CD14-positive monocyte (primary cell): Measurements from ENCODE around the gene KIRREL1. TPM values are rescaled to one million over a fixed set of nuclear protein-coding genes. Genes with fewer than 3 reads are reported as not detected.

ENCODE experiments used
- DNase-seq, 3 donors: peaks; one replicate each; pipeline ENCODE4 v3.0.0-alpha.2; 2011 to 2022
- H2AFZ ChIP-seq: 2 replicates; pipeline ENCODE4 v1.6.0; 2012; ENCODE audit warnings: mild to moderate bottlenecking, low read depth, low read length, inconsistent platforms; ENCODE audit not compliant: insufficient read depth, poor library complexity, severe bottlenecking
- H3K27ac ChIP-seq, 2 donors: 1 replicate in 1 of 2; 2 replicates in 1 of 2; pipeline ENCODE4 v1.5.1; 2012 to 2013; ENCODE audit warnings: low read length in 2 of 2, control low read depth in 1 of 2, inconsistent platforms in 1 of 2, low read depth in 1 of 2, mild to moderate bottlenecking in 1 of 2
- H3K27me3 ChIP-seq, 2 donors: one replicate each; pipeline versions ENCODE4 v1.6.0 to v1.6.1; 2011 to 2013; ENCODE audit warnings: low read length in 2 of 2; ENCODE audit not compliant: control insufficient read depth in 2 of 2, insufficient read depth in 2 of 2
- H3K36me3 ChIP-seq, 2 donors: replicated peaks in 1 of 2; 1 replicate in 1 of 2; 2 replicates in 1 of 2; pipeline versions ENCODE4 v1.5.1 to v1.6.1; 2012 to 2013; ENCODE audit warnings: low read length in 2 of 2, control low read depth in 1 of 2, inconsistent platforms in 1 of 2, mild to moderate bottlenecking in 1 of 2; ENCODE audit not compliant: insufficient read depth in 2 of 2, control insufficient read depth in 1 of 2
- H3K4me1 ChIP-seq, 2 donors: 1 replicate in 1 of 2; 2 replicates in 1 of 2; pipeline versions ENCODE4 v1.5.1 to v1.6.1; 2012 to 2013; ENCODE audit warnings: low read length in 2 of 2, control low read depth in 1 of 2, inconsistent platforms in 1 of 2, mild to moderate bottlenecking in 1 of 2, moderate library complexity in 1 of 2; ENCODE audit not compliant: insufficient read depth in 2 of 2, control insufficient read depth in 1 of 2
- H3K4me2 ChIP-seq: replicated peaks from 2 replicates; pipeline ENCODE3; 2012; ENCODE audit warnings: low read length, moderate library complexity, mild to moderate bottlenecking; ENCODE audit not compliant: poor library complexity, severe bottlenecking; ENCODE audit errors: extremely low read depth
- H3K4me3 ChIP-seq, 3 experiments: fragments of 200-600 bp in 1 of 3; sonication (generic) in 1 of 3; replicated peaks in 1 of 3; 1 replicate in 2 of 3; 2 replicates in 1 of 3; pipeline ENCODE4 v1.5.1; 2011 to 2013; ENCODE audit warnings: low read length in 3 of 3, mild to moderate bottlenecking in 3 of 3, control low read depth in 2 of 3, low read depth in 2 of 3, inconsistent platforms in 1 of 3, moderate library complexity in 1 of 3
- H3K79me2 ChIP-seq: 2 replicates; pipeline ENCODE4 v1.6.0; 2012; ENCODE audit warnings: mild to moderate bottlenecking, control low read depth, inconsistent platforms, low read length, moderate library complexity; ENCODE audit not compliant: insufficient read depth
- H3K9ac ChIP-seq: 2 replicates; pipeline ENCODE4 v1.6.0; 2017; ENCODE audit warnings: low read length, mild to moderate bottlenecking; ENCODE audit not compliant: insufficient read depth, poor library complexity, severe bottlenecking
- H3K9me3 ChIP-seq, 2 donors: replicated peaks in 1 of 2; 1 replicate in 1 of 2; 2 replicates in 1 of 2; pipeline versions ENCODE4 v1.5.1 to v1.6.1; 2012 to 2013; ENCODE audit warnings: low read length in 2 of 2, control low read depth in 1 of 2; ENCODE audit not compliant: control insufficient read depth in 1 of 2, insufficient read depth in 1 of 2
- H4K20me1 ChIP-seq: 2 replicates; pipeline ENCODE4 v1.6.0; 2012; ENCODE audit warnings: mild to moderate bottlenecking, low read length, control low read depth, moderate library complexity; ENCODE audit not compliant: insufficient read depth
- H3K27ac Mint-ChIP-seq, 7 donors: one replicate each; pipeline ENCODE4 v1.8.0; 2020; ENCODE audit warnings: mild to moderate bottlenecking in 7 of 7, mixed read lengths in 7 of 7, moderate library complexity in 6 of 7, inconsistent platforms in 2 of 7
- H3K27me3 Mint-ChIP-seq, 3 donors: one replicate each; pipeline ENCODE4 v1.8.0; 2021 to 2022; ENCODE audit warnings: low read depth in 3 of 3, mild to moderate bottlenecking in 3 of 3, mixed read lengths in 3 of 3, moderate library complexity in 3 of 3, inconsistent platforms in 1 of 3
- H3K36me3 Mint-ChIP-seq, 2 donors: one replicate each; pipeline ENCODE4 v1.8.0; 2020; ENCODE audit warnings: mixed read lengths in 2 of 2, inconsistent platforms in 1 of 2, mild to moderate bottlenecking in 1 of 2
- H3K4me1 Mint-ChIP-seq: one replicate; pipeline ENCODE4 v1.8.0; 2020; ENCODE audit warnings: mild to moderate bottlenecking, mixed read lengths
- H3K4me3 Mint-ChIP-seq, 2 donors: one replicate each; pipeline ENCODE4 v1.8.0; 2020; ENCODE audit warnings: mild to moderate bottlenecking in 2 of 2, mixed read lengths in 2 of 2, moderate library complexity in 1 of 2
- H3K9me3 Mint-ChIP-seq, 7 donors: one replicate each; pipeline ENCODE4 v1.8.0; 2020 to 2022; ENCODE audit warnings: mixed read lengths in 7 of 7, mild to moderate bottlenecking in 6 of 7, moderate library complexity in 6 of 7, inconsistent platforms in 2 of 7
- CTCF ChIP-seq: fragments of 200-600 bp; IDR thresholded peaks from one replicate; pipeline ENCODE4 v1.8.0; 2022; ENCODE audit warnings: antibody characterized with exemption, mild to moderate bottlenecking
- WGBS: methylation state at CpG from one replicate; pipeline ENCODE4 v1.1.5; 2013; ENCODE audit warnings: missing lambda C conversion rate; ENCODE audit not compliant: insufficient coverage; 5-methylcytosine and 5-hydroxymethylcytosine counted together
- intact Hi-C, 2 donors: fragments of 100-400 bp; cut with micrococcal nuclease; formaldehyde crosslinking; loops; one replicate each; pipeline versions ENCODE4 v1.15.0 to v1.15.1; 2023
- polyA plus RNA-seq, 3 donors: library from polyadenylated mRNA; depleted of rRNA in 1 of 3; unstranded in 2 of 3; stranded (reverse) in 1 of 3; fragments of 300-500 nt in 2 of 3; fragments of >200 nt in 1 of 3; fragmentation: Illumina TruSeq in 2 of 3; gene quantifications; 1 replicate in 2 of 3; 2 replicates in 1 of 3; pipeline ENCODE4 v1.2.3, GENCODE V29; 2012 to 2021

KIRREL1 gene
- polyA plus RNA-seq, 3 donors = not detected

GRCh38 chr1:158002022-158002630 lies 8.7 kb downstream of the KIRREL1 start:
- no peak overlapping the region for H3K27ac ChIP-seq
- H2AFZ ChIP-seq = no peak overlapping the region
- DNase-seq = no peak
- no peaks in the 10 kb centered on the region for H3K9me3 ChIP-seq
- H3K9me3 Mint-ChIP-seq = no peaks in the 10 kb centered on the region
- H3K4me1 Mint-ChIP-seq = no peaks in the 10 kb centered on the region
- no peaks in the 10 kb centered on the region for H3K4me1 ChIP-seq
- H4K20me1 ChIP-seq = no peaks in the 10 kb centered on the region
- H3K36me3 Mint-ChIP-seq = no peaks in the 10 kb centered on the region
- no peak overlapping the region for H3K4me3 Mint-ChIP-seq
- H3K27me3 ChIP-seq = peaks cover 0 to 5% of the 10 kb centered on the region in 2 donors
- H3K4me2 ChIP-seq = no peak overlapping the region
- no peaks in the 10 kb centered on the region for H3K36me3 ChIP-seq
- WGBS = 100% methylated on average over 3 of the region's 4 CpGs
- no peak overlapping the region for H3K27ac Mint-ChIP-seq
- no peak overlapping the region for H3K9ac ChIP-seq
- no peaks in the 10 kb centered on the region for H3K79me2 ChIP-seq
- intact Hi-C loops = no loop called here
- no peak for TF ChIP-seq CTCF
- peaks cover 2 to 10% (median 9%) of the 10 kb centered on the region in 3 donors for H3K27me3 Mint-ChIP-seq
- no peak overlapping the region for H3K4me3 ChIP-seq

GRCh38 chr1:158002631-158003405 lies 9.4 kb downstream of the KIRREL1 start:
- Histone ChIP-seq H3K9ac (no peak overlapping the region), H3K4me2 (no peak overlapping the region), H3K4me3 (no peak overlapping the region), H3K27ac (no peak overlapping the region), H3K4me1 (no peaks in the 10 kb centered on the region), H4K20me1 (no peaks in the 10 kb centered on the region), H3K27me3 (peaks cover 0 to 3% of the 10 kb centered on the region in 2 donors), H3K79me2 (no peaks in the 10 kb centered on the region), H2AFZ (no peak overlapping the region), H3K9me3 (no peaks in the 10 kb centered on the region), H3K36me3 (no peaks in the 10 kb centered on the region)
- Mint-ChIP-seq H3K27ac (no peak overlapping the region), H3K4me1 (no peaks in the 10 kb centered on the region), H3K36me3 (no peaks in the 10 kb centered on the region), H3K4me3 (peak overlapping the region in 1 of 2 donors; percentile 17), H3K27me3 (peaks cover 4 to 11% (median 6%) of the 10 kb centered on the region in 3 donors), H3K9me3 (no peaks in the 10 kb centered on the region)
- 94% methylated on average over 5 of the region's 14 CpGs for WGBS
- TF ChIP-seq CTCF = no peak
- no peak for DNase-seq
- intact Hi-C loops = no loop called here
